ENCODE measurements around the gene HSPB9.

GRCh38 chr17:42106009-42106408, 16.6 kb upstream of the HSPB9 start:
- TF ChIP-seq, protein P1, sequence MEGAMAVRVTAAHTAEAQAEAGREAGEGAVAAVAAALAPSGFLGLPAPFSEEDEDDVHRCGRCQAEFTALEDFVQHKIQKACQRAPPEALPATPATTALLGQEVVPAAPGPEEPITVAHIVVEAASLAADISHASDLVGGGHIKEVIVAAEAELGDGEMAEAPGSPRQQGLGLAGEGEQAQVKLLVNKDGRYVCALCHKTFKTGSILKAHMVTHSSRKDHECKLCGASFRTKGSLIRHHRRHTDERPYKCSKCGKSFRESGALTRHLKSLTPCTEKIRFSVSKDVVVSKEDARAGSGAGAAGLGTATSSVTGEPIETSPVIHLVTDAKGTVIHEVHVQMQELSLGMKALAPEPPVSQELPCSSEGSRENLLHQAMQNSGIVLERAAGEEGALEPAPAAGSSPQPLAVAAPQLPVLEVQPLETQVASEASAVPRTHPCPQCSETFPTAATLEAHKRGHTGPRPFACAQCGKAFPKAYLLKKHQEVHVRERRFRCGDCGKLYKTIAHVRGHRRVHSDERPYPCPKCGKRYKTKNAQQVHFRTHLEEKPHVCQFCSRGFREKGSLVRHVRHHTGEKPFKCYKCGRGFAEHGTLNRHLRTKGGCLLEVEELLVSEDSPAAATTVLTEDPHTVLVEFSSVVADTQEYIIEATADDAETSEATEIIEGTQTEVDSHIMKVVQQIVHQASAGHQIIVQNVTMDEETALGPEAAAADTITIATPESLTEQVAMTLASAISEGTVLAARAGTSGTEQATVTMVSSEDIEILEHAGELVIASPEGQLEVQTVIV (IDR thresholded peaks at IDR 0.05; ENCODE audit: borderline replicate concordance, partially characterized antibody), result no peak
- TF ChIP-seq SREBF2 (IDR thresholded peaks at IDR 0.05; ENCODE audit: low read length), result no peak
- TF ChIP-seq, protein P2, sequence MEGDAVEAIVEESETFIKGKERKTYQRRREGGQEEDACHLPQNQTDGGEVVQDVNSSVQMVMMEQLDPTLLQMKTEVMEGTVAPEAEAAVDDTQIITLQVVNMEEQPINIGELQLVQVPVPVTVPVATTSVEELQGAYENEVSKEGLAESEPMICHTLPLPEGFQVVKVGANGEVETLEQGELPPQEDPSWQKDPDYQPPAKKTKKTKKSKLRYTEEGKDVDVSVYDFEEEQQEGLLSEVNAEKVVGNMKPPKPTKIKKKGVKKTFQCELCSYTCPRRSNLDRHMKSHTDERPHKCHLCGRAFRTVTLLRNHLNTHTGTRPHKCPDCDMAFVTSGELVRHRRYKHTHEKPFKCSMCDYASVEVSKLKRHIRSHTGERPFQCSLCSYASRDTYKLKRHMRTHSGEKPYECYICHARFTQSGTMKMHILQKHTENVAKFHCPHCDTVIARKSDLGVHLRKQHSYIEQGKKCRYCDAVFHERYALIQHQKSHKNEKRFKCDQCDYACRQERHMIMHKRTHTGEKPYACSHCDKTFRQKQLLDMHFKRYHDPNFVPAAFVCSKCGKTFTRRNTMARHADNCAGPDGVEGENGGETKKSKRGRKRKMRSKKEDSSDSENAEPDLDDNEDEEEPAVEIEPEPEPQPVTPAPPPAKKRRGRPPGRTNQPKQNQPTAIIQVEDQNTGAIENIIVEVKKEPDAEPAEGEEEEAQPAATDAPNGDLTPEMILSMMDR (IDR thresholded peaks at IDR 0.05 in 2 of 3, conservative IDR thresholded peaks at IDR 0.05 in 1 of 3; ENCODE audit: control insufficient read depth in 2 of 3, extremely low read depth in 1 of 3, insufficient read depth in 1 of 3, low read depth in 3 of 3, low read length in 3 of 3), result no peak
- no peak for TF ChIP-seq POU2F2 (IDR thresholded peaks at IDR 0.05; ENCODE audit: borderline replicate concordance, low read depth, low read length)
